Measurements from ENCODE around the gene TRPT1.

The TRPT1 gene

DNA sequence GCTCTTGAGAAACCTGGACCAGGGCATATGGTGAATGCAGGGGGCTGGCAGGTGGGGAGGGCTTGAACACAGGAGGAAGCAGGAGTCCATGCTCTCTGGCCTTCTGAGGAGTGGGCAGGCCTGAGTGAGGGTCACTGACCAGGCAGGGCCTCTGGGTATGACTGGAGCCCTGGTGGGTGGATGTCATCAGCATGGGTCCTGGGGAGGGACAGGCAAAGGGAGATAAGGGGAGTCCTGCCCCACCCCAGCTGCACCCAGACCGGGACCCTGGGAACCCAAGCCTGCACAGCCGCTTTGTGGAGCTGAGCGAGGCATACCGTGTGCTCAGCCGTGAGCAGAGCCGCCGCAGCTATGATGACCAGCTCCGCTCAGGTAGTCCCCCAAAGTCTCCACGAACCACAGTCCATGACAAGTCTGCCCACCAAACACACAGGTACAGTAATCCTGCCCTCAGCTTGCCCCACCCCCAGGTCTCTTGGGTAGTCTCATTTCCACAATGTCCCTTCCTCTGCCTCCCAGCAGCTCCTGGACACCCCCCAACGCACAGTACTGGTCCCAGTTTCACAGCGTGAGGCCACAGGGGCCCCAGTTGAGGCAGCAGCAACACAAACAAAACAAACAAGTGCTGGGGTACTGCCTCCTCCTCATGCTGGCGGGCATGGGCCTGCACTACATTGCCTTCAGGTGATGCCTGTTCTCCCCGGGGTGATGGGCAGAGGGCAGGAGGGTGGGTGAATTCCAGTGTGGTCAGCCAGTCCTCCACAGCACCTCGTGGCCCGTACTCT, 6.4 kb upstream of the TRPT1 start:
- no peak for TF ChIP-seq ZNF8 (CRISPR knock-in tag; IDR thresholded peaks at IDR 0.05)
- TF ChIP-seq, protein P1, sequence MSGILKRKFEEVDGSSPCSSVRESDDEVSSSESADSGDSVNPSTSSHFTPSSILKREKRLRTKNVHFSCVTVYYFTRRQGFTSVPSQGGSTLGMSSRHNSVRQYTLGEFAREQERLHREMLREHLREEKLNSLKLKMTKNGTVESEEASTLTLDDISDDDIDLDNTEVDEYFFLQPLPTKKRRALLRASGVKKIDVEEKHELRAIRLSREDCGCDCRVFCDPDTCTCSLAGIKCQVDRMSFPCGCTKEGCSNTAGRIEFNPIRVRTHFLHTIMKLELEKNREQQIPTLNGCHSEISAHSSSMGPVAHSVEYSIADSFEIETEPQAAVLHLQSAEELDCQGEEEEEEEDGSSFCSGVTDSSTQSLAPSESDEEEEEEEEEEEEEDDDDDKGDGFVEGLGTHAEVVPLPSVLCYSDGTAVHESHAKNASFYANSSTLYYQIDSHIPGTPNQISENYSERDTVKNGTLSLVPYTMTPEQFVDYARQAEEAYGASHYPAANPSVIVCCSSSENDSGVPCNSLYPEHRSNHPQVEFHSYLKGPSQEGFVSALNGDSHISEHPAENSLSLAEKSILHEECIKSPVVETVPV (CRISPR knock-in tag; IDR thresholded peaks at IDR 0.05), result no peak
- no peak for TF ChIP-seq ARNTL (CRISPR knock-in tag; IDR thresholded peaks at IDR 0.05; ENCODE audit: borderline replicate concordance, low read depth)
- TF ChIP-seq POU6F1 (CRISPR knock-in tag; IDR thresholded peaks at IDR 0.05; ENCODE audit: borderline replicate concordance, low read depth), result no peak
- no peak for TF ChIP-seq SNAI2 (CRISPR knock-in tag; IDR thresholded peaks at IDR 0.05)
- no peak for TF ChIP-seq ZFP30 (CRISPR knock-in tag; IDR thresholded peaks at IDR 0.05)
- no peak for TF ChIP-seq TSHZ2 (CRISPR knock-in tag; IDR thresholded peaks at IDR 0.05)
- TF ChIP-seq, protein P2, sequence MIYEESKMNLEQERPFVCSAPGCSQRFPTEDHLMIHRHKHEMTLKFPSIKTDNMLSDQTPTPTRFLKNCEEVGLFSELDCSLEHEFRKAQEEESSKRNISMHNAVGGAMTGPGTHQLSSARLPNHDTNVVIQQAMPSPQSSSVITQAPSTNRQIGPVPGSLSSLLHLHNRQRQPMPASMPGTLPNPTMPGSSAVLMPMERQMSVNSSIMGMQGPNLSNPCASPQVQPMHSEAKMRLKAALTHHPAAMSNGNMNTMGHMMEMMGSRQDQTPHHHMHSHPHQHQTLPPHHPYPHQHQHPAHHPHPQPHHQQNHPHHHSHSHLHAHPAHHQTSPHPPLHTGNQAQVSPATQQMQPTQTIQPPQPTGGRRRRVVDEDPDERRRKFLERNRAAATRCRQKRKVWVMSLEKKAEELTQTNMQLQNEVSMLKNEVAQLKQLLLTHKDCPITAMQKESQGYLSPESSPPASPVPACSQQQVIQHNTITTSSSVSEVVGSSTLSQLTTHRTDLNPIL (CRISPR knock-in tag; IDR thresholded peaks at IDR 0.05; ENCODE audit: low read depth), result no peak
- TF ChIP-seq TCF4 (CRISPR knock-in tag; IDR thresholded peaks at IDR 0.05; ENCODE audit: borderline replicate concordance), result no peak
- TF ChIP-seq CSDC2 (CRISPR knock-in tag; IDR thresholded peaks at IDR 0.05), result no peak
- TF ChIP-seq ISL1 (CRISPR knock-in tag; IDR thresholded peaks at IDR 0.05), result no peak
- no peak for TF ChIP-seq ZNF565 (CRISPR knock-in tag; conservative IDR thresholded peaks at IDR 0.05; ENCODE audit: low read depth)
- no peak for TF ChIP-seq ZC3H10 (CRISPR knock-in tag; IDR thresholded peaks at IDR 0.05)
- no peak for ATAC-seq

DNA sequence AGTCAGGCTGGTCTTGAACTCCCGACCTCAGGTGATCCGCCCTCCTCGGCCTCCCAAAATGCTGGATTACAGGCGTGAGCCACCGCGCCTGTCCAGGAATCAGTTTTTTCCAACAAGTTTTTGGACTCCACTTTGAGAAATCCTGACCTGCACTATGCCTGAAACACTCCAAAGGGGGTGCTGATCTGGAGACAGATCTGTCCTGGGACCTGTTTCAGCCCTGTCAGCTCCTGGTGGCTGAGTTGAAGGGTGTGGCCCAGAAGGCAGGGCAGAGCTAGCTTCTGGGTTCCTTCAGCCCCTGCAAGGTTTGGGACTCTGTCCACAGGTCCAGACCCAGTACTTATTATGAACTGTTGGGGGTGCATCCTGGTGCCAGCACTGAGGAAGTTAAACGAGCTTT, 5.6 kb upstream of the TRPT1 start:
- ATAC-seq, result no peak
- TF ChIP-seq BACH2 (CRISPR knock-in tag; IDR thresholded peaks at IDR 0.05; ENCODE audit: borderline replicate concordance) (no peak), ZNF70 (CRISPR knock-in tag; IDR thresholded peaks at IDR 0.05) (no peak), ZC3H10 (CRISPR knock-in tag; IDR thresholded peaks at IDR 0.05) (no peak), ZFP3 (CRISPR knock-in tag; IDR thresholded peaks at IDR 0.05) (no peak), PPARA (CRISPR knock-in tag; IDR thresholded peaks at IDR 0.05; ENCODE audit: borderline replicate concordance) (no peak), ZNF565 (CRISPR knock-in tag; conservative IDR thresholded peaks at IDR 0.05; ENCODE audit: low read depth) (no peak), GLIS3 (CRISPR knock-in tag; IDR thresholded peaks at IDR 0.05) (no peak), TCF4 (CRISPR knock-in tag; IDR thresholded peaks at IDR 0.05; ENCODE audit: borderline replicate concordance) (no peak), SNAI2 (CRISPR knock-in tag; IDR thresholded peaks at IDR 0.05) (no peak), TSHZ2 (CRISPR knock-in tag; IDR thresholded peaks at IDR 0.05) (no peak), ZFP30 (CRISPR knock-in tag; IDR thresholded peaks at IDR 0.05) (no peak), OSR1 (CRISPR knock-in tag; IDR thresholded peaks at IDR 0.05) (no peak), ESRRG (CRISPR knock-in tag; IDR thresholded peaks at IDR 0.05) (no peak), CSDC2 (CRISPR knock-in tag; IDR thresholded peaks at IDR 0.05) (no peak), RARB (CRISPR knock-in tag; IDR thresholded peaks at IDR 0.05) (no peak)
- TF ChIP-seq, protein P3, sequence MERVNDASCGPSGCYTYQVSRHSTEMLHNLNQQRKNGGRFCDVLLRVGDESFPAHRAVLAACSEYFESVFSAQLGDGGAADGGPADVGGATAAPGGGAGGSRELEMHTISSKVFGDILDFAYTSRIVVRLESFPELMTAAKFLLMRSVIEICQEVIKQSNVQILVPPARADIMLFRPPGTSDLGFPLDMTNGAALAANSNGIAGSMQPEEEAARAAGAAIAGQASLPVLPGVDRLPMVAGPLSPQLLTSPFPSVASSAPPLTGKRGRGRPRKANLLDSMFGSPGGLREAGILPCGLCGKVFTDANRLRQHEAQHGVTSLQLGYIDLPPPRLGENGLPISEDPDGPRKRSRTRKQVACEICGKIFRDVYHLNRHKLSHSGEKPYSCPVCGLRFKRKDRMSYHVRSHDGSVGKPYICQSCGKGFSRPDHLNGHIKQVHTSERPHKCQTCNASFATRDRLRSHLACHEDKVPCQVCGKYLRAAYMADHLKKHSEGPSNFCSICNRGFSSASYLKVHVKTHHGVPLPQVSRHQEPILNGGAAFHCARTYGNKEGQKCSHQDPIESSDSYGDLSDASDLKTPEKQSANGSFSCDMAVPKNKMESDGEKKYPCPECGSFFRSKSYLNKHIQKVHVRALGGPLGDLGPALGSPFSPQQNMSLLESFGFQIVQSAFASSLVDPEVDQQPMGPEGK (CRISPR knock-in tag; IDR thresholded peaks at IDR 0.05; ENCODE audit: borderline replicate concordance), result no peak
- TF ChIP-seq, protein P1 (CRISPR knock-in tag; IDR thresholded peaks at IDR 0.05), result no peak
- TF ChIP-seq, protein P2 (CRISPR knock-in tag; IDR thresholded peaks at IDR 0.05; ENCODE audit: low read depth), result no peak
